ENCODE measurements around the gene AGAP1. TPM values are rescaled to one million over a fixed set of nuclear protein-coding genes. Genes with fewer than 3 reads are reported as not detected.

The AGAP1 gene
- total RNA-seq, 2 donors from 2014 or later, result 32.8 to 34.7 TPM

DNA sequence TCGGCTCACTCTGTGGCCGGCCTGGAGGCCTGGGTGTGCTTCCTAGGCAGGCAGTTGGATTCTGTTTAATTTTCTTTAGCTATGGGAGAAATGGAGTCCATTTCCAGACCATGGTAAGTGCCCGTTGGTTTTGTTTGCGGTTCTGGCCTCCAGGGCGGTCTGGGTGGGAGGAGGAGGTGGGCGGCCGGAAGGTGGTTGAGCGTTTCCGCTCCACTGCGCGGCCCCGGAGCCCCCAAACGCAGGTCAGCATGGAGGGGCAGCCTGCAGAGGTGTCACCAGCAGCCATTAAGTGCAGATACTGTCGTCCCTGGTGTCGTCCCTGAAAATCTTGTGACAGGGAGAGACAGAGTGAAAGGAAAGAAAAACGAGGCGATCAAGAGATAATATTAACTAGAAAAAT is 370.5 kb downstream of the AGAP1 start:
- H3K4me3 Mint-ChIP-seq, result no peak overlapping the region
- TF ChIP-seq, protein P1, sequence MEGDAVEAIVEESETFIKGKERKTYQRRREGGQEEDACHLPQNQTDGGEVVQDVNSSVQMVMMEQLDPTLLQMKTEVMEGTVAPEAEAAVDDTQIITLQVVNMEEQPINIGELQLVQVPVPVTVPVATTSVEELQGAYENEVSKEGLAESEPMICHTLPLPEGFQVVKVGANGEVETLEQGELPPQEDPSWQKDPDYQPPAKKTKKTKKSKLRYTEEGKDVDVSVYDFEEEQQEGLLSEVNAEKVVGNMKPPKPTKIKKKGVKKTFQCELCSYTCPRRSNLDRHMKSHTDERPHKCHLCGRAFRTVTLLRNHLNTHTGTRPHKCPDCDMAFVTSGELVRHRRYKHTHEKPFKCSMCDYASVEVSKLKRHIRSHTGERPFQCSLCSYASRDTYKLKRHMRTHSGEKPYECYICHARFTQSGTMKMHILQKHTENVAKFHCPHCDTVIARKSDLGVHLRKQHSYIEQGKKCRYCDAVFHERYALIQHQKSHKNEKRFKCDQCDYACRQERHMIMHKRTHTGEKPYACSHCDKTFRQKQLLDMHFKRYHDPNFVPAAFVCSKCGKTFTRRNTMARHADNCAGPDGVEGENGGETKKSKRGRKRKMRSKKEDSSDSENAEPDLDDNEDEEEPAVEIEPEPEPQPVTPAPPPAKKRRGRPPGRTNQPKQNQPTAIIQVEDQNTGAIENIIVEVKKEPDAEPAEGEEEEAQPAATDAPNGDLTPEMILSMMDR (conservative IDR thresholded peaks at IDR 0.05), result no peak
- Histone ChIP-seq H3K27ac (ENCODE audit: low read depth, low read length) (no peak overlapping the region), H3K27me3 (ENCODE audit: control insufficient read depth, insufficient read depth, low read length, poor library complexity, severe bottlenecking) (no peaks in the 10 kb centered on the region), H3K4me1 (ENCODE audit: control insufficient read depth, insufficient read depth, low read length) (no peaks in the 10 kb centered on the region), H3K9me3 (ENCODE audit: control insufficient read depth, low read length) (no peaks in the 10 kb centered on the region), H3K4me3 (ENCODE audit: low read length) (no peak overlapping the region), H3K36me3 (ENCODE audit: control insufficient read depth, insufficient read depth, low read length) (no peaks in the 10 kb centered on the region), H3K9ac (ENCODE audit: extremely low read depth, low read length, poor library complexity, severe bottlenecking) (no peak overlapping the region)
- H3K36me3 Mint-ChIP-seq (ENCODE audit: low read depth), result peaks cover 2% of the 10 kb centered on the region
- no peak overlapping the region for H3K27ac Mint-ChIP-seq
- H3K9me3 Mint-ChIP-seq, result no peaks in the 10 kb centered on the region
- peaks cover 3% of the 10 kb centered on the region for H3K4me1 Mint-ChIP-seq
- no peaks in the 10 kb centered on the region for H3K27me3 Mint-ChIP-seq (ENCODE audit: insufficient read depth)
- WGBS, 2 experiments (ENCODE audit: insufficient coverage in 1 of 2, insufficient read length in 1 of 2), result 93 to 98% methylated on average over 10 to 17 of the region's 17 CpGs
- no peak for DNase-seq

DNA sequence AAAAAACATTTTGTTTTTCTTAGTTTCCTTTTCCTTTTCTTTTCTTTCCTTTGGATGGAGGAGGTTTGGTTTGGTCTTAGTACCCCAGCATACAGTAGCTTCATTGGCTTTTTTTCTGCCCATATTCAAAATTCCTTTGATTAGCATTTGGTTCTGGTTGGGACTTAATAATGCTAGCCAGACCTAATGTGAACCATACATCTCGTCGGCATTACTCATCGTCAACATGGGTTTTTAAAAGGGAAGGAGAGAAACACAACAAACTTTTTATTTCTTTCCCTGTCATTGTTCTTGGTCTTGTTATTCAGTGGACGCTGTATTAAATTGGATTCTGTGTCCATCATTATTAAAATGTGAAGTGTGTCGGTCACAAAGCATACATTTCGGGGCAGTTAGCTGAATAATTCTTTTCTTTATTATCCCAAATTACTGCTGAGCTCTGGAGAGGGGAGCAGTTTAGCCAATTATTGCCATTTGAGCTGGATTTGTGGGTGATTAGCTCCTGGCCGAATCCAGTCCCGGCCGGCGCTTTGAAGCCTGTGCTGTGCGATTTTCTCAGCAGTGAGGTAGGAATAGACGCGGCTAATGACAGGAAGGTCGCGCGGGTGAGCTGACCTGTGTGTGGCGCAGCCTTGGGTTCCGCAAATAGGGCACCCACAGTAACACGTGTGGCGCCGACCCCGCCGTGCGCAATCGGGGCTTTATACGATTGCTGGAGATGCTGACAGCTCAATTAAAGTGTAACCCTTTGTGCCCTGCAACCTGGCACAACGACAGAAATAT is 371.1 kb downstream of the AGAP1 start:
- H3K9ac ChIP-seq (ENCODE audit: extremely low read depth, low read length, poor library complexity, severe bottlenecking), result no peak overlapping the region
- no peaks in the 10 kb centered on the region for H3K27me3 Mint-ChIP-seq (ENCODE audit: insufficient read depth)
- no peak for DNase-seq
- H3K36me3 Mint-ChIP-seq (ENCODE audit: low read depth), result peaks cover 7% of the 10 kb centered on the region
- WGBS, 2 experiments (ENCODE audit: insufficient coverage in 1 of 2, insufficient read length in 1 of 2), result 78 to 88% methylated on average over 18 to 27 of the region's 27 CpGs
- H3K9me3 ChIP-seq (ENCODE audit: control insufficient read depth, low read length), result no peaks in the 10 kb centered on the region
- TF ChIP-seq, protein P1 (conservative IDR thresholded peaks at IDR 0.05), result no peak
- H3K4me1 ChIP-seq (ENCODE audit: control insufficient read depth, insufficient read depth, low read length), result no peaks in the 10 kb centered on the region
- H3K27me3 ChIP-seq (ENCODE audit: control insufficient read depth, insufficient read depth, low read length, poor library complexity, severe bottlenecking), result no peaks in the 10 kb centered on the region
- H3K36me3 ChIP-seq (ENCODE audit: control insufficient read depth, insufficient read depth, low read length), result no peaks in the 10 kb centered on the region
- H3K27ac ChIP-seq (ENCODE audit: low read depth, low read length), result no peak overlapping the region
- no peak overlapping the region for H3K27ac Mint-ChIP-seq
- H3K4me3 ChIP-seq (ENCODE audit: low read length), result no peak overlapping the region
- H3K4me3 Mint-ChIP-seq, result no peak overlapping the region
- no peaks in the 10 kb centered on the region for H3K9me3 Mint-ChIP-seq
- H3K4me1 Mint-ChIP-seq, result peaks cover 3% of the 10 kb centered on the region

DNA sequence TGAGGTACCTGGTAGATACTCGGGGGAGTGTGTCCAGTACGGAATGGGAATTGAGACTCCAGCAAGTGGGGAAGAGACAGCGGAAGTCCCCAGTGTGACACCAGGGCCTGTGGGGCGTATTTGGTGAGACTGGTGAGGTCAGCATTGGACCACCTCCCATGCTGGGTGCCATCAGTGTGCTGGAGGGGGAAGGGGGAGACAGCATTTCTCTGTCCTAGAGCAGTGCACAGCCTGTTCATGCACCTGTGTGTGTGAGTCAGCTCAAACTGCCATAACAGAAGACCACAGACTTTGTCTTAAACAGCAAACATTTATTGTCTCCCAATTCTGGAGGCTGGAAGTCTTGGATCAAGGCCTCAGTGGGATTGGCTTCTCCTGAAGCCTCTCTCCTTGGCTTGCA is 372.5 kb downstream of the AGAP1 start:
- Mint-ChIP-seq H3K36me3 (ENCODE audit: low read depth) (peaks cover 11% of the 10 kb centered on the region), H3K27ac (no peak overlapping the region), H3K9me3 (peaks cover 8% of the 10 kb centered on the region), H3K27me3 (ENCODE audit: insufficient read depth) (no peaks in the 10 kb centered on the region), H3K4me3 (no peak overlapping the region), H3K4me1 (peaks cover 3% of the 10 kb centered on the region)
- H3K27me3 ChIP-seq (ENCODE audit: control insufficient read depth, insufficient read depth, low read length, poor library complexity, severe bottlenecking), result no peaks in the 10 kb centered on the region
- H3K27ac ChIP-seq (ENCODE audit: low read depth, low read length), result no peak overlapping the region
- 89 to 93% methylated on average over 4 of the region's 4 CpGs for WGBS, 2 experiments (ENCODE audit: insufficient coverage in 1 of 2, insufficient read length in 1 of 2)
- no peak for DNase-seq
- no peaks in the 10 kb centered on the region for H3K36me3 ChIP-seq (ENCODE audit: control insufficient read depth, insufficient read depth, low read length)
- H3K4me3 ChIP-seq (ENCODE audit: low read length), result no peak overlapping the region
- H3K9me3 ChIP-seq (ENCODE audit: control insufficient read depth, low read length), result no peaks in the 10 kb centered on the region
- TF ChIP-seq, protein P1 (conservative IDR thresholded peaks at IDR 0.05), result no peak
- no peak overlapping the region for H3K9ac ChIP-seq (ENCODE audit: extremely low read depth, low read length, poor library complexity, severe bottlenecking)
- H3K4me1 ChIP-seq (ENCODE audit: control insufficient read depth, insufficient read depth, low read length), result no peaks in the 10 kb centered on the region

Data from endodermal cell (in vitro differentiated cells).